ENCODE data around the gene MEGF11. TPM values are rescaled to one million over a fixed set of nuclear protein-coding genes. Genes with fewer than 3 reads are reported as not detected.

MEGF11 gene
- total RNA-seq, 2 donors from 2014 or later, result not detected

GRCh38 chr15:66129586-66129985 lies 124.0 kb downstream of the MEGF11 start:
- TF ChIP-seq POLR2A (IDR thresholded peaks at IDR 0.05), result no peak
- no peak for TF ChIP-seq POLR2AphosphoS5 (IDR thresholded peaks at IDR 0.05)
- no peak for TF ChIP-seq CTCF (IDR thresholded peaks at IDR 0.05)
- no peaks in the 10 kb centered on the region for H3K4me1 ChIP-seq (replicated peaks)
- WGBS, result 73% methylated on average over 7 of the region's 7 CpGs
- no peaks in the 10 kb centered on the region for H3K36me3 ChIP-seq
- peaks cover 2% of the 10 kb centered on the region for H3K27me3 ChIP-seq (replicated peaks; ENCODE audit: insufficient read depth)
- intact Hi-C loops (cut with DNase I), result no loop called here
- no peak for DNase-seq (ENCODE audit: low spot score)
- H3K9me3 ChIP-seq, result no peaks in the 10 kb centered on the region
- H3K27ac ChIP-seq, result no peak overlapping the region
- no peak overlapping the region for H3K4me3 ChIP-seq

- Histone ChIP-seq H3K36me3 (no peaks in the 10 kb centered on the region), H3K27me3 (replicated peaks; ENCODE audit: insufficient read depth) (peaks cover 2% of the 10 kb centered on the region), H3K4me3 (no peak overlapping the region), H3K4me1 (replicated peaks) (no peaks in the 10 kb centered on the region), H3K27ac (no peak overlapping the region), H3K9me3 (no peaks in the 10 kb centered on the region)
- intact Hi-C loops (cut with DNase I), result no loop called here
- TF ChIP-seq POLR2AphosphoS5 (IDR thresholded peaks at IDR 0.05) (no peak), POLR2A (IDR thresholded peaks at IDR 0.05) (no peak)
- DNase-seq (ENCODE audit: low spot score), result no peak
- WGBS, result 80% methylated on average over 8 of the region's 8 CpGs
These were observed 125.4 kb downstream of the MEGF11 start for GRCh38 chr15:66128116-66128680.

- Histone ChIP-seq H3K27me3 (replicated peaks; ENCODE audit: insufficient read depth) (peaks cover 2% of the 10 kb centered on the region), H3K36me3 (no peaks in the 10 kb centered on the region), H3K4me1 (replicated peaks) (no peaks in the 10 kb centered on the region), H3K4me3 (no peak overlapping the region), H3K27ac (no peak overlapping the region), H3K9me3 (no peaks in the 10 kb centered on the region)
- WGBS, result 69% methylated on average over 5 of the region's 5 CpGs
- DNase-seq (ENCODE audit: low spot score), result no peak
- TF ChIP-seq CTCF (IDR thresholded peaks at IDR 0.05), result no peak
- TF ChIP-seq POLR2A (IDR thresholded peaks at IDR 0.05), result no peak
- TF ChIP-seq POLR2AphosphoS5 (IDR thresholded peaks at IDR 0.05), result no peak
- intact Hi-C loops (cut with DNase I), result no loop called here
These were observed 127.1 kb downstream of the MEGF11 start for GRCh38 chr15:66126456-66126855.

GRCh38 chr15:66126031-66126441 lies 127.5 kb downstream of the MEGF11 start:
- Histone ChIP-seq H3K4me3 (no peak overlapping the region), H3K36me3 (no peaks in the 10 kb centered on the region), H3K27me3 (replicated peaks; ENCODE audit: insufficient read depth) (peaks cover 2% of the 10 kb centered on the region), H3K4me1 (replicated peaks) (no peaks in the 10 kb centered on the region), H3K9me3 (no peaks in the 10 kb centered on the region), H3K27ac (no peak overlapping the region)
- WGBS, result 80% methylated on average over 6 of the region's 6 CpGs
- no peak for DNase-seq (ENCODE audit: low spot score)
- intact Hi-C loops (cut with DNase I), result no loop called here
- TF ChIP-seq POLR2A (IDR thresholded peaks at IDR 0.05) (no peak), CTCF (IDR thresholded peaks at IDR 0.05) (no peak), POLR2AphosphoS5 (IDR thresholded peaks at IDR 0.05) (no peak)

GRCh38 chr15:66124651-66125050 lies 128.9 kb downstream of the MEGF11 start:
- H3K36me3 ChIP-seq, result no peaks in the 10 kb centered on the region
- no peak overlapping the region for H3K4me3 ChIP-seq
- no peak overlapping the region for H3K27ac ChIP-seq
- 90% methylated on average over 2 of the region's 2 CpGs for WGBS
- intact Hi-C loops (cut with DNase I), result no loop called here
- no peaks in the 10 kb centered on the region for H3K27me3 ChIP-seq (replicated peaks; ENCODE audit: insufficient read depth)
- H3K9me3 ChIP-seq, result no peaks in the 10 kb centered on the region
- DNase-seq (ENCODE audit: low spot score), result no peak
- TF ChIP-seq POLR2AphosphoS5 (IDR thresholded peaks at IDR 0.05), result no peak
- no peak for TF ChIP-seq POLR2A (IDR thresholded peaks at IDR 0.05)
- no peak for TF ChIP-seq CTCF (IDR thresholded peaks at IDR 0.05)
- no peaks in the 10 kb centered on the region for H3K4me1 ChIP-seq (replicated peaks)
